ENCODE data around the gene FAM20A.
"Not testable (repeated sequence)": the region's sequence is repeated elsewhere in the genome, so short reads cannot be mapped to it uniquely, and the experiment has no call there.

The FAM20A gene

DNA sequence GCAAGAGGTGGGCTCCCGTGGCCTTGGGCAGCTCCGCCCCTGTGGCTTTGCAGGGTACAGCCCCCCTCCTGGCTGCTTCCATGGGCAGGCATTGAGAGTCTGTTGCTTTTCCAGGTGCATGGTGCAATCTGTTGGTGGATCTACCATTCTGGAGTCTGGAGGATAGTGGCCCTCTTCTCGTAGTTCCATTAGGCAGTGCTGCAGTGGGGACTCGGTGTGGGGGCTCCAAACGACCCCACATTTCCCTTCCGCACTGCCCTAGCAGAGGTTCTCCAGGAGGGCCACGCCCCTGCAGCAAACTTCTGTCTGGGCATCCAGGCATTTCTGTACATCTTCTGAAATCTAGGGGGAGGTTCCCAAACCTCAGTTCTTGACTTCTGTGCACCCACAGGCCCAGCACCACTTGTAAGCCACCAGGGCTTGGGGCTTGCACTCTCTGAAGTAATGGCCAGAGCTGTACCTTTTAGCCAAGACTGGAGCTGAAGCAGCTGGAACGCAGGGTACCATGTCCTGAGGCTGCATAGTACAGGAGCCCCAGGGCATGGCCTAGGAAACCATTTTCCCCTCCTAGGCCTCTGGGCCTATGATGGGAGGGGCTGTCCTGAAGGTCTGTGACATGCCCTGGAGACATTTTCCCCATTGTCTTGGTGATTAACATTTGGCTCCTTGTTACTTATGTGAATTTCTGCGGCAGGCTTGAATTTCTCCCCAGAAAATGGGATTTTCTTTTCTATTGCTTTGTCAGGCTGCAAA, 82.9 kb downstream of the FAM20A start:
- no peak for DNase-seq

DNA sequence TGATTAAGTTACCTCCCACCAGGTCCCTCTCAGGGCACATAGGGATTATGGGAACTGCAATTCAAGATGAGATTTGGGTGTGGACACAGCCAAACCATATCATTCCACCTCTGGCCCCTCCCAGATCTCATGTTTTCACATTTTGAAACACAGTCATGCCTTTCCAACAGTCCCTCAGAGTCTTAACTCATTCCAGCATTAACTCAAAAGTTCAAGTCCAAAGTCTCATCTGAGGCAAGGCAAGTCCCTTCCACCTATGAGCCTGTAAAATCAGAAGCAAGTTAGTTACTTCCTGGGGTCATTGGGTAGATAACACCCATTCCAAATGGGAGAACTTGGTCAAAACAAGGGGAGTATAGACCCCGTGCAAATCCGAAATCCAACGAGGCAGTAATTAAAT, 83.6 kb downstream of the FAM20A start:
- not testable (repeated sequence) for DNase-seq

DNA sequence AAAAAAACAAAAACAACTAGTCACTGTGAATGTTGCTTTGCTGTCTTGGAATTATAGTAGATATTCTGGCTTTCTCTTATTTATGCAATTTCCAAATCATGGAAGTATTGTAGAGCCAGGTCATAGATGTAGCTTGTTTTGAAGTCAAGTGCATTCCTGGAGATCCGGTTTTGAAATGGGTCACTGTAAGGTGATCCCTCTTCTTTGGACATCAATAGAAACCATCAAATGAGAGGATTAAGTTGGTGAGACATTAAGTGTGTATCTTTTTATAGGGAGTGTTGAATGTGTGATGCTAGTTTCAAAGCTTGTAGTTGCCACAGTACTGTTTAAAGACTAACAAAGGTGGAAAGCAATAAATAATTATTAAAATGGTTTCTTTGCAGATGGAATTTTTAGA, 84.4 kb downstream of the FAM20A start:
- no peak for DNase-seq

DNA sequence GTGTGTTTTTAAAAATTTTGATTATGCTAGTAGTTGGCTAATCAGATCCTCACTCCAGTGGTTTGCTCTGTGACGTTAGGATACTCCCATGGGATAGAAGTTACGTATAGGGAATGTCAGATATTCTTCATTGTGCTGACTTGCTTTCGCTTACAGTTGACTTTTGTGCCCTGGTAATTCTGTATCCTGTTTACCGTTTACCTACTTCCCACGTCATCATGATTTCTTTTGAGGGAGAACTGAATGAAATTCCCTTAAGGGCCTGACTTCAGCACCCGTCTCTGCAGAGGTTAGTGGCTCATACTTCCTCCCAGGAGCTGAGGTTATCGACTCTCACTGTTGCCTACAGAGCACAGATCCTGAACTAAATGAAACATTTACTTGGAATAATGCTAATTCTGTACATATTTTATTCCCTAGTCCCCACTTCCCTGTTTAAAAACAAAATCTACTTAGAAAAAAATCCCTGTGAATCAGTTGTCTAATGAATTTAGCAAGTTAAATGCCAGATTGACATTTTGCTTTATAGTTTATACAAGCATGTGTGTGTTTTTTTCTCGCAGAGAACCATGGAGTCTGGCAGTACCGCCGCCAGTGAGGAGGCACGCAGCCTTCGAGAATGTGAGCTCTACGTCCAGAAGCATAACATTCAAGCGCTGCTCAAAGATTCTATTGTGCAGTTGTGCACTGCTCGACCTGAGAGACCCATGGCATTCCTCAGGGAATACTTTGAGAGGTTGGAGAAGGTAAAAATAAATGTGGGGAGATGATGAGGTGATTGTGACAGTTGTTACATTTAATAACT, 86.1 kb downstream of the FAM20A start:
- DNase-seq = no peak

DNA sequence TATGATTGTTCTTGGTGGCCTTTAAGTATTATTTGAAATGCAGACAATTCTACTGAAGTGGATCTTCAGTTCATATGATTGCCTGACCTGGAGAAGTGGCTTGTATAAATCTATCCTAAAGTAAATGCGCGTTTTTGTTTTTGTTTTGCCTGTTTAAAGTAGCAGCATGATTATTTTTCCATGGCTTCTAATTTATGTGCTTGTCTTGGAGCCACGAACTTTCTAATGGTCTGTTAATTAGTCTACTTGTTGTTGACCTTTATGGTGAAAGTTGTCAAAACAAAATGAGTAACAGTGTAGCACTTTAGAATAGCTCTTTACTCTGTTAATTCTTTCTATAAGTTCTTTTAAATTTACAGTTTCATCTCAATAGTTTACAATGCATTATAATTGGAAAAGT, 87.2 kb downstream of the FAM20A start:
- DNase-seq = no peak

GRCh38 chr17:68512960-68513474, 88.2 kb downstream of the FAM20A start:
- DNase-seq = no peak

GRCh38 chr17:68512247-68512959, 88.8 kb downstream of the FAM20A start, which contains the start of gene PRKAR1A:
TSS of gene PRKAR1A (plus strand) at chr17:68512430. CDS start at chr17:68515400, 2,970 bp downstream.
- DNase-seq = peak; percentile 86

DNA sequence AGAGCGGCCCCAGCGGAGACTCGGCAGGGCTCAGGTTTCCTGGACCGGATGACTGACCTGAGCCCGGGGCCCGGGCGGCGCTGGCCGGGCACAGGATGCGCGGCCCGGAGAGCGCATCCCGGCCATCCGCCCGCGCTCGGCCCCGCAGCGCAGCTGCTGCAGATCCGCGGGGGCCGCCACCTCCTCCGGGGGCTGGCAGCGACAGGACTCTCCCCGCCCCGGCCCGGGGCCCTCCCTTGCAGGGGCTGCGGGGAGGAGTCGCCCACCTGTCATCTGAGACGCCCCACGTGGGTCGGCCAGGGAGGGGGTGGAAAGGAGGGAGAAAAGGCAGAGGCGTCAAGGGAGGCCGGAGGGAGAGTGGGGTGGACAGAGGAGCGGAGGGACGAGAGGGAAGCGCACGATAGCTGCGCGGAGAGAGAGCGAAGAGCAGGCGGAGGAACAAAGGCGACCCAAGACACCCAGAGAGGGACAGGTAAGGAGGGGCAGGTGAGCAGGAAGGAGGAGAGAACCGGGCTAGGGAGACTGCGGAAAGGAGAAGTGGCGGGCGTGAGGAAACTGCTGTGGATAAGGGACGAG, 89.4 kb downstream of the FAM20A start:
- DNase-seq = peak; percentile 57

GRCh38 chr17:68511254-68511670, 89.9 kb downstream of the FAM20A start:
- DNase-seq = no peak

DNA sequence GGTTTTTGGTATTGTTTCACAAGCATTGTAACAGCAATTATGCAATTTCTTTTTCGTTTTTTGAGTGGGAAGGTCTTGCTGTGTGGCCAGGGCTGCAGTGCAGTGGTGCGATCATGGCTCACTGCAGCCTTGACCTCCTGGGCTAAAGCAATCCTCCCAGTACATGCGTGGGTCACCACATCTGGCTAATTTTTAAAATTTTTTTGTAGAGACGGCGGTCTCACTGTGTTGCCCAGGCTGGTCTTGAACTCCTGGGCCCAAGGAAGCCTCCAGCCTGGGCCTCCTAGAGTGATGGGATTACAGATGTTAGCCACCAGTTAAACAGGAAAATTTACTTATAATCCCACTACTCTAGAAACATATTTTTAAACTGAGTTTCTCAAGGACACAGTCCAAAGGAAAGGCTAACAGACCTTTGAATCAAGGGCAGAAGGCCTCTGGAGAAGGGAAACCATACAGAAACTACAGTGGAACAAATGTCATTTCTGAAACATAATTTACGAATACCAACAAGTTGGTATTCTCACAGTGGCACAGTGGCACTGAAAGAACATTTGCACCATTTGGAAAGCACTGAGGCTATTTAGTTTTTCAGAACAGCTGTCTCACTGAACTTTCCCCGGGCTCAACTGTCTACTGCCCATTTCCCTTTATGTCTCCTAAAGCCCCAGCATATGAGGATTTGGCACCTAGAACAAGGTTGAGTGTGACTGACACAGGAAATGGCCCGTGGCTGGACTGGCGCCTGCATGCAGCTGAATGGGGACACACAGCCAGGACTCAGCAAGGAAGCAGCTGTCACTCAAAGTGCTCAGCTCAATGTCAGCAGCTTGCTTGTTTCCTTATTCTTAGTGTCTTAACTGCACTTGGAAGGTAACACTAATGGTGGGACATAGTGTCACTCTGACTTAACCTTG, 91.8 kb downstream of the FAM20A start:
- DNase-seq = no peak

DNA sequence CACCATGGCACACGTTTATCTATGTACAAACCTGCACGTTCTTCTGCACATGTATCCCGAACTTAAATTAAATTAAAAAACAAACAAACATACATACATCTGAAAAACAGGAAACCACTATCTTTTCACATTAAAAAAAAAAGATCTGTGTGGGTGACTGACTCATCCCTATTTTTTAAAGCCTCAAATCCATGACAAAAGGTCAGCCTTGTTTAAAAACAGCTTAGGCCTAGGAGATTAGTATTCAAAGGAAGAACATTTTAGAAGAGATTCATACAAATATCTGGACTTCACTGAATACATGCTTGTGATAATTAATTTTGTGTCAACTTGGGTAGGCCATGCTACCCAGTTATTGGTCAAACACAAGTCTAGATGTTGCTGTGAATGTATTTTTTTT, 93.6 kb downstream of the FAM20A start:
- no peak for DNase-seq

DNA sequence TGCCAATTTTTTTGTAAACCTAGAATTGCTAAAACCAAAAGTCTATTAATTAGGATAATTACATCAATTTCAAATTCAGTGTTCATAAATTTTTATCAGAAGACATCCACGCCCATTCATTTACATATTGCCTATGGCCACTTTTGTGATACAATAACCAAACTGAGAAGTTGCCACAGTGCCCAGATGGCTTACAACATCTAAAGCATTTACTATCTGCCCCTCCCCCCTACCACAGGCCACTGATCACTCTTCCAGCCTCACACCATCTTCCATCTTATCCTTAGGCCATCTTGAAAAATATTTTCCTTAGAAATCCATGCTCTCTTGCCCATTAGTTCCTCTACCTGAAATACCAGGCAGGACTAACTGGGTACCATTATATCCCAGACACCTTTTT, 95.2 kb downstream of the FAM20A start:
- no peak for DNase-seq

DNA sequence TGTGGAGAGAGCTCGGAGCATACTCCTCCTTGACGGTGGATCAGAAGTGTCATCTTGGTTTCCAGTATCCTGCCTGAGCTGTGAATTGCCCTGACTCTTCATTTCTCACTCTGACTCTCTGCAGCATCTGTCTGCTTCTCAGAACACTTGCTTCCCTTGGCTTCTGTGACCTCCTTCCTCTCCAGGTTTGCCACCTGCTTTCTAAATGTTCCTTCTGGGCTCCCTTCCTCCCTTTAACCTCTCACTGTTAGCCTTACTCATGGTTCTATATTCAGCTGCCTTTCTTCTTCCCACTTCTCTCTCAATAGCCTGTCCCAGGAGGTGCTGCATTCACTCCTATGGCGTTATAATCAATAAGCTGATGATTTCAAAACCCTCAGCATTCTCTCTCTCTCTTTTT, 100.1 kb downstream of the FAM20A start:
- DNase-seq = no peak

GRCh38 chr17:68499587-68499986, 101.6 kb downstream of the FAM20A start:
- DNase-seq = no peak

GRCh38 chr17:68498479-68499326, 102.5 kb downstream of the FAM20A start:
- DNase-seq = no peak

- DNase-seq = no peak
Measured at GRCh38 chr17:68497885-68498319, 103.3 kb downstream of the FAM20A start.

- no peak for DNase-seq
Measured at GRCh38 chr17:68495081-68495480, 106.1 kb downstream of the FAM20A start.

GRCh38 chr17:68492394-68493054, 108.6 kb downstream of the FAM20A start:
- DNase-seq = not testable (repeated sequence)

GRCh38 chr17:68491381-68492231, 109.6 kb downstream of the FAM20A start:
- no peak for DNase-seq
